GM19438 (cell line): ENCODE results near the gene SMARCD3.

ENCODE experiments used
- ATAC-seq: cut with Tn5 transposase; IDR thresholded peaks from one replicate; pipeline ENCODE4 v1.9.1; 2021; ENCODE audit warnings: low read depth; ENCODE audit not compliant: unreplicated experiment

SMARCD3 gene

GRCh38 chr7:151273651-151274390 lies 25.3 kb upstream of the SMARCD3 start:
- ATAC-seq = no peak

DNA sequence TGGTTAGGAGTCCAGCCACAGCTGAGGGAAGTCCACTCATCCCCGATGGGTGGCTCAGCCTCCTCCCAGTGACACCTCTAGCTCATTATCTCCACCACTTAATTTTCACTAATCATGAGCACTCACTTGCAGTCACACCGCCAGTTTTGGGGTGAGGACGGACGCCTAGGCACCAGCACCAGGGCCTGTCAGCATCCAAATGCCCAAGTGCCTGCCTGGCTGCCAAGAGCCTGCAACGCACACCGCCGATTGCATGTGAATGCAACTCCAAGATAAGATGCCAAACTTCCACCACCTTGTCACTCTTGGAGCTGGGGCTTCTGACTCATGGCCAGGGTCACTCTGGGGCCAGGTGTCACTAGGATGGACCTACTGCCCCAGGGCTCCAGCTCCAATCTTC lies 24.4 kb upstream of the SMARCD3 start:
- no peak for ATAC-seq

DNA sequence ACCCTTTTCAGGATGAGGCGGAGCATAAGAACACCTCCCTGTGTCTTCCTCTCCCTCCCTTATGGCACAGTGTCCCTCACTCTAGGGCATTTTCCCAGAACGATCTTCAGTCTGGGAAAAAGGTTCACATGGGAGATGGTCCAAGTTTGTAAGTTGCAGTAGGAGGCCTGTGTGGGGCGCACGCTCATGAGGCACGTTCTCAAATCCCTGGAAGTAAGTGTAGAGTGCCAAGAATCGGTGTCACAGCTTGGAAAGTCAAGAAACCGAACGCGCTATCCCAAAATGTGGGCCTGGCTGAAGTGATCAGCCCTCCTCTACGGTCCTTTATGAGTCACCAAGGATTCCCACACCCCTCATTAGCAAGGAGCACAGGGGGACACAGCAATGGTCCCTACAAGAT lies 23.9 kb upstream of the SMARCD3 start:
- no peak for ATAC-seq

DNA sequence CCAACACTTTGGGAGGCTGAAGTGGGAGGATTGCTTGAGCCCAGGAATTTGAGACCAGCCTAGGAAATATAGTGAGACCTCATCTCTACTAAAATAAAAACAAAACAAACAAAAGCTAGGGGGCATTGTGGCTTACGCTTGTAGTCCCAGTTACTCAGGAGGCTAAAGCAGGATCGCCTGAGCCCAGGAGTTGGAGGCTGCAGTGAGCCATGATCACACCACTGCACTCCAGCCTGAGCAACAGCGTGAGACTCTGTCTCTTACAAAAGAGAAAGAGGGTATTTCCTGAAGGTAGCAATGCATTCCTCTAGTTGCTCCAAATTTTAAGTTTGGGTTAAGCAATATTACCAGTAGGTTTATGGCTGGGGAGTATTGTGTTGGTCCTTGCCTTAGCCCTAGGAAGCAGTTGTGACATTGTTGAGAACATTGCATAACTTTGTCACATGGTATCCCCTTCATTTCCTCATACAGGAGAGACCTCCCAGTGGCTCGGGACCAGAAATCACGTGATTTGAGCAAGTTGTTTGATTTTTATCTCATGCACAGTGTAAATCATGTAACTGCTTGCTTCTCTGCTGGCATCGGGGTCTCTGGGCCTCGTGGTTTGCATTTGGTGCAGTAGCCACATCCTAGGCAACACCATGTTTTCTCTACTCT lies 23.3 kb upstream of the SMARCD3 start:
- no peak for ATAC-seq

DNA sequence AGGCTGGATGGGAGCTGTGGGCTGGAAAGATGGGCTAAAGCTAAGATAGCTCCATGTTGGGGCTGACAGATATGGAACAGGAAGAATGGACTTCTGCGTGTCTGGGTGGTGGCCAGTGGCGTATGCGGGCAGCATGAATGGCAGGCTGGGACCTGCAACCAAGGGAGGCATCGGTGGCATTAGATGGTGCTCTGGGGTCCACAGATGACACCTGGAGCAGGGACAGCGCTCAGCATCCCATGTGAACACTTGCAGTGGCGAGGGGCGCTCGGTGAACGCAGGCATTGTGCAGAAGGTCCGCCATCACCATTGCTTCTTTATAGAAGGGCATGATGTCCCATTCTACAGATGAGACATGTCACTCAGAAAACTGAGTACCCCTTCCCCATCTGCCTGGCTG lies 21.0 kb upstream of the SMARCD3 start:
- ATAC-seq = no peak

GRCh38 chr7:151265351-151265931 lies 16.9 kb upstream of the SMARCD3 start:
- no peak for ATAC-seq

DNA sequence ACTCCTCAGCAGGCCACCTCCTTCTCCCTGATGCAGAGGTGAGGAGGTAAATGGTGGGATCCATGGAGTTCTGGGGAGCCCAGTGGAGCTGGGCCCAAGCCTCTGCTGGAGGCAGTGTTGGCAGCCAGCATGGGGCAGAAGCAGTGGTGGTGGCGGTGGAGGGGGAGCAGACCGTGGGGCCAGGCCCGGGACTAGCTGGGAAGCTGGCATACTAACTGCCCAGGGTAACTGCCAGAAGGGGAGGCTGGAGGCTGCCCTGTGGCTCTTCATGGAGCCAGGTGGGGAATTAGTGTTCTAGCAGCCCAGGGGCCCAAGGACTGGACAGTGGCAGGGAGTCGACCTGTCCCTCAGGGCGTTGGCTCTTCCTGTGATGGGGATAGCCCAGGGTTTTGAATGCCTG lies 16.1 kb upstream of the SMARCD3 start:
- ATAC-seq = no peak

GRCh38 chr7:151261529-151261928 lies 13.0 kb upstream of the SMARCD3 start:
- ATAC-seq = no peak

DNA sequence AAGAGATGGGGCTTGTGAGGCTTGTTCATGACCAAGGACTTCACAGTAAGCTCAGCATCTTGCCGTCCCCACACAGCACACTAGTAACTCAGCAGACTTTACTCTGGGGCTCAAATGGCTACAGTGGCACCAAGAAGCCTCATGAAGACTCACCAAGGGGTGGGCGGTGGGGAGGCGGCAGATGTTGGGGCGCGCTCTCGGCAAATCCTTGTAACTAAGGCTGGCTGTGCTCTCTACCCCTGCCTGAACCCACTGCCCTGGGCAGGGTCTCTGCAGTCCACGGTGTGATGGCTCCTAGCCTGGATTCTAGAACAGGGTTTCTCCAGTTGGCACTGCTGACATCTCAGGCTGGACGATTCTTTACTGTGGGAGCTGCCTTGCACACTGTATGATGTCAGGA lies 12.4 kb upstream of the SMARCD3 start:
- no peak for ATAC-seq

DNA sequence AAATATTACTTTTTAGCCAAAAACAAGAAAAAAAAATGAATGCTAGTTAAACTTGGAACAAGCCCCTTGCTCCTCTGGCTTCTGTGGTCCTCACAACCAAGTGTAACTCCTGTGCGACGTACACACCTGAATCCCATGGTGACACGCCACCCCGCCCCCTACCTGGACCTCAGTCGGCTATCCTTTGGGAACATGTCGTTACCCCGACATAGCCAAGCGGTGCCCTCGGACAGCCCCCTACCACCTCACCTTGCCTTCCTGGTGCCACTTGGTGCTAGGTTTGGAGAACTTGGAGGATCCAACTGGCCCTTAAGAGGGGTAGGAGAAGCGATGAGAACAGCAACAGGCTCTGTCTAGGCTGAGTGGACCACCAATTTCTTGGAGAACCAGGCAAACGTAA lies 12.0 kb upstream of the SMARCD3 start:
- no peak for ATAC-seq

DNA sequence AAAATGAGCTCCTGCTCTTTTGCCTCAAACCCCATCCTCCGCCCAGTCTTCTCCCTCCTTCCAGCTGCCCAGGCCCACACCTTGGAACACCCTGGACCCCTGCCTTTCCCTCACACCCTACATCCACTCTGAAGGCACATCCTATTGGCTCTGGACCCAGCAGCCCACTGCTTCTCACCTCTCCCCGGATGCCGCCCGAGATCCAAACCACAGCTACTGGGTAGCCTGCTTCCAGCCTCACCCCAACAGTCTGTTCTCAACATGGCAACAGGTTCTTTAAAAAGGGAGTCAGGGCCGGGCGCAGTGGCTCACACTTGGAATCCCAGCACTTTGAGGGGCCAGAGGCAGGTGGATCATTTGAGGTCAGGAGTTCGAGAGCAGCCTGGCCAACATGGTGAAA lies 9.5 kb upstream of the SMARCD3 start:
- no peak for ATAC-seq

GRCh38 chr7:151256410-151257045 lies 8.0 kb upstream of the SMARCD3 start:
- ATAC-seq = no peak

GRCh38 chr7:151255390-151255789 lies 6.9 kb upstream of the SMARCD3 start:
- ATAC-seq = no peak

DNA sequence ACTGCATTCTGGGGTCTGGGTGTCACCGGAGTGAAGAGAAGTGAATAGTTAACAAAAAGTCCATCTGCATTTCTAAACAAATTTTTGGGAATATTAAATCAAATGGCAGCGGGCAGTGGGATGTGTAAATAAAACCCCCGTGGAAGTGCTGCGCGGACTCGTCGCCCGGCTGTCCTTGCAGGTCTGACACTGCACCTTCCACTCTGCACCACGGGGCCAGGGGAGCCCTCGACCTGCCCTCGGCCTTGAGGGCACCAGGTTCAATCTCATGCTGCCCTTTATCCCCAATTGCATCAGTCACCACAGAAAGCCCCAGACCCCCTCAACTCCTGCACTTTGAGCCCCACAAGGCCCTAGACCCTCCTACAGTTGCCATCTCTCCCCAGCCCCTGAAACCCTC lies 6.4 kb upstream of the SMARCD3 start:
- no peak for ATAC-seq

- no peak for ATAC-seq
These were observed 5.8 kb upstream of the SMARCD3 start for GRCh38 chr7:151254316-151254715.

DNA sequence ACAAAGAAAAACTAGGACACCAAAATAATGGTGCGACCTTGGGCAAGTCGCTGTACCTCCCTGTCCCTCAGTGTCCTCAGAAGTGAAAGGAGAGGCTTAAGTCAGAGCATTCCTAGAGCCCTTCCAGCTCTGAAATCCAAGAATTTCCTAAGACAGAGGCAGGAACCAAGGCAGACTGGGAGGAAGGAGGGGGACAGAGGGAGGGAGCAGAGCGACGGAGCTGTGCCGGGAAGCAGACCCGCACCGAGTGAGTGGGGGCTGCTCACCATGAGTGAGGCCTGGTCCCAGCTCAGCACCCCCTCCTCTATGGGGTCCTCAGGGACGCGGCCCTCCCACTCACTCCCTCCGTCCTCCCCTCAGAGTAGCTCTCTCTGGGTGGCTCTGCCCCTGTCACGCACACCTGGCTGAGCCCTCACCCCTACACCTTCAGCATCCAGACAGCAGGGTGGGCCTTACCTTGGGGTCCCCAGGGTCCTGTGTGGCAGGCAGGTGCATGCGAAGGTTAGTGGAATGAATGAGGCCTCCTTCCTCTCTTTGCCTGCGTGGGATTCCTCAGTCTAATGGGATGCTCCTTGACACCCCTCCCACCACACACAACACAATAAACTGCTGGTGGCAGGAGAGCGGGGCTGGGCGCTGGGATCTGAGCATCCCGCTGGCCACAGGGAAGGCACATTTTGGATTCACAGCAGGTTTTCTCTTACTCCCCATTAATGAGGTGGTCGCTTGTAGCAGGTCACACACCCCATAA lies 4.6 kb upstream of the SMARCD3 start:
- ATAC-seq = no peak

DNA sequence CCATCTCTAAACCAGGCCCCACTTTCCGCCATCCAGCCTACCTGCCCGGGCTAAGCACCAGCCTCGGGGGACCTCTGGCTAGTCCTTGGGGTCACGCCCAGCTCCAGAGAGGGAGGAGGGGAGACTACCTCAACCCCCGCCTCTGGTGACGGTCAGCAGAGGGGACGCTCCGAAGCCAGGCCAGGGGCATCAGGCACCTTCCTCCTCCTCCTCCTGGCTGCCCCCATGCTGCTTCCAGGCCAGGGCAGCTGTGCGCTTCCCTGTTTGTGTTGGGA lies 4.0 kb upstream of the SMARCD3 start:
- no peak for ATAC-seq

- no peak for ATAC-seq
These were observed 3.4 kb upstream of the SMARCD3 start for GRCh38 chr7:151251689-151252560.

DNA sequence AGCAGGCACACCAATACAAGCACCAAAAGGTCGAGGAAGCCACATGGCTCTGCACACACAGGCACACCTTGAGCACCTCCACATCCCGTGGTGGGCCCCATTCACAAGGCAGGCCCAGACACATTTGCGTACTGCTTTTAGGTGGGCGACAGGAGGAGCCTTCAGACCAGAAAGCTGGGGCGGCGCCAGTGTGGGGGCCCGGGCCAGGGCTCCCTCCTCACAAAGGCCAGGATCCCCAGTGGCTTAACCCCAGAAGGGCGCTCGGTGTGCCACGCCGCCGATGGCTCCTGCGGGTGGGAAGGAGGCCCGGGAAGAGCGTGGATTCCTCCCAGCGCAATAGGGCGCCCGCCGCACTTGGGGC lies 2.8 kb upstream of the SMARCD3 start:
- ATAC-seq = no peak
